GM21515 (cell line): Measurements from ENCODE around the gene PDPR.
"Not testable (repeated sequence)": the region's sequence is repeated elsewhere in the genome, so short reads cannot be mapped to it uniquely, and the experiment has no call there.

ENCODE experiments used
- ATAC-seq: cut with Tn5 transposase; IDR thresholded peaks from one replicate; pipeline ENCODE4 v1.9.1; 2021; ENCODE audit not compliant: unreplicated experiment

PDPR gene

GRCh38 chr16:70113982-70114826 is at the start of gene PDPR:
Gene PDPR, plus strand, starts transcription at chr16:70114332. Its CDS starts 6,161 bp downstream, at chr16:70120493.
- ATAC-seq: peak; percentile 88

DNA sequence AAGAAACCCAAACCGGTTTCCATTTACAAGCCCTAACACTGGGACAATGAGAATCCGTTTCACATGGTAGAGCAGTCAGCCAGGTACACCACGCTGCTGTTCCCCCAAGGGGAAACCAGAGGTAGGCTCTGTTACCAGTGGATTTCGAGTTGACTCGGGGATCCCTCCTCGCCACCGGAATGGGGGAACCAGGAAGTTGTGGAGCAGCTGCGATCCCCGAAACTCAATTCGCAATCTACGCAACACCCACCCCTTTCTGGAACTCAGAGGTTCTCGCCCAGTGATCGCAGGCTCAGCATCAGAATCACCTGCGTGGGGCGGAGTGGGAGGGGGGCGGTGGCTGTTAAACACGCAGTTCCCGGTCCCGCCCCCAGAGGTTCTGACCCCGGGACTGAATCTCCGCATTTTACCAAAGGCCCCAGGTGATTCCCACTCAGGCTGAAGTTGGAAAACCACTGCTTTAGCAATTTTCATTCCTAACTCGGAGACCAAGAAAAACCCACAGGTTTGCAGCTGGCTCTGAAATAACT is 49.2 kb upstream of the PDPR start:
- peak; percentile 27 for ATAC-seq

GRCh38 chr16:70065376-70065745 is 48.8 kb upstream of the PDPR start:
- peak; percentile 21 for ATAC-seq

- peak; percentile 92 for ATAC-seq
These were observed 48.1 kb upstream of the PDPR start for GRCh38 chr16:70065746-70066658.

DNA sequence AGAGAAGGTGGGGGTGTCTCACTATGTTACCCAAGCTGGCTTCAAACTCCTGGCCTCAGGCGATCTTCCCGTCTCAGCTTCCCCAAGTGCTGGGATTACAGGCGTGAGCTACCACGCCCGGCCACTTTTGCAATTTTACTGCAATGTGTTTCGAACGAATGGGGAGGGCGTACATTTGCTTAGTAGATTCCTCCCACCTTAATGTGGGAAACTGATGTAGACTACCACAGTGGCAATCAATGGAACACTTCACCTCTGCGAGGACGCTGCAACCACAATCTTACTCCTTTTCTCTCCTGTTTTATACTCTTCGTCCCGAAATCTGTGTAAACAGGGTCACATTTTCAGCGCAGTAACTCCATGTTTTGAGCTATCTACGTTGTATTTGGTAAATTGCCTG is 47.4 kb upstream of the PDPR start:
- not testable (repeated sequence) for ATAC-seq

- ATAC-seq: not testable (repeated sequence)
These were observed 35.1 kb upstream of the PDPR start for GRCh38 chr16:70079081-70079480.

GRCh38 chr16:70081219-70081618 is 32.9 kb upstream of the PDPR start:
- ATAC-seq: not testable (repeated sequence)

GRCh38 chr16:70083931-70084330 is 30.2 kb upstream of the PDPR start:
- ATAC-seq: not testable (repeated sequence)

- not testable (repeated sequence) for ATAC-seq
These were observed 26.0 kb upstream of the PDPR start for GRCh38 chr16:70088160-70088559.

DNA sequence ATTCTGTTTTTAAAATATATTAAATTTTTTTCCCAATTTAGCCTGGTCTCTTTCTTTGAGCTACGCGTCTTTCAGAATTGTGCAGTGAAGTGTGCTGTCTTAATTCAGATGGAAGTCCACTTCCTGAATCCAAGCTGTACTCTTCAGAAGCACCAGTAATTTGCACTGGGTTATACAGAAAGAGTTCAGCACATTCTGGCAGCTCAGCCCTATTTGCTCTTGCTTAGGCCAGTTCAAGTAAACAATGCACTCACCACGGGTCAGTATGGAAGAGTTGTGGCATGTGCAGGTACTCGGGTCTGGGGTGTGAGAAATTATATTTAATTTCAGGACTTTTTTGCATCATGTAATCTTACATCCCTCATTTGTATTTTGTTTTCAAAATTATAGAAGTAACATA is 25.3 kb upstream of the PDPR start:
- not testable (repeated sequence) for ATAC-seq

- not testable (repeated sequence) for ATAC-seq
These were observed 24.8 kb upstream of the PDPR start for GRCh38 chr16:70089289-70089688.

DNA sequence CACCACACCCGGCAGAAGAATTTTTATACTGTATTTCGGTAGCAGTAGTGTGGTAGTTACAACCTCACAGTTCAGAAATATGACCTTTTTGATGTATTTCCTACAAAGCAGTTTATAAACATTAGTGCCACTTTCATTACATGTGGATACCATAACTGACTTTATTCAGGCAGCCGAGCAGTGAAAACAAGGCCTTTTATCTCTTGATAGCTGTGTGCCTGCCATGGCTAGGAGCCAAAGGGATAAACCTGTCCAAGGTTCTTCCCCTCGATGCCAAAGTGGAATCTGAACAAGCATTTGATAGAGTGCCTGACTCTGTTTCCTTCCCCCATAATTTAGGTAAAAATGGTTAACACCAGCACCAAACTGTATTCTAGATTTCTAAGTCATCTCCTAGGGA is 23.0 kb upstream of the PDPR start:
- not testable (repeated sequence) for ATAC-seq

DNA sequence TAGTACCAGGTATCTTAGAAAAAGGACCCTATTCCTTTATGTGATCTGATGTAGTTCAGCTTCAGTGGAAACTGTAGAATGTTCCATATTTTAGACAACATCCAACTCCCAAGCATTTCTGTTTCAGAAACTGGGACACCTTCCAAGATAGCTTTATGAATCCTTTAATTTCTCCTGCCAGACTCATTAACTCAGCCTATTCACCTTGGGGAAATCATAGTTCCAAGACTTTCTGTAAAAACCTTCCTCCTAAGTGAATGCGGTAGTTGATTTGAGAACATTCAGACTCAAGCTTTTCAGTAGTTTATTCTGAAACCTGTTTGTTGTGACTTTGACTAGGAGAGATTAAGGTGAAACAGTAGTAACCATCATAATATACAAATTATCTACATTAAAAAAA is 20.0 kb upstream of the PDPR start:
- not testable (repeated sequence) for ATAC-seq

- ATAC-seq: not testable (repeated sequence)
These were observed 4.4 kb upstream of the PDPR start for GRCh38 chr16:70109583-70110279.

DNA sequence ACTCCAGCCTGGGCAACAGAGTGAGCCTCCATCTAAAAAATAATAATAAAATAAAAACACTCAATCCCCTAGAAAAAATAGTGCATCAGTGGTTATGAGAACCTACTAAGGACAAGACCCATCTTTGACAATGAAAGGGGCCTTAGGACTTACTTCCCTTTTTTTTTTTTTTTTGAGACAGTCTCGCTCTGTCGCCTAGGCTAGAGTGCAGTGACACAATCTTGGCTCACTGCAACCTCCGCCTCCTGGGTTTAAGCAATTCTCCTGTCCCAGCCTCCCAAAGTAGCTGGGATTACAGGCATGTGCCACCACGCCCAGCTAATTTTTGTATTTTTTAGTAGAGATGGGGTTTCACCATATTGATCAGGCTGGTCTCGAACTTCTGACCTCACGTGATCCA is 2.0 kb upstream of the PDPR start:
- not testable (repeated sequence) for ATAC-seq

- peak; percentile 29 for ATAC-seq
These were observed 542 bp upstream of the PDPR start for GRCh38 chr16:70113599-70113981.

DNA sequence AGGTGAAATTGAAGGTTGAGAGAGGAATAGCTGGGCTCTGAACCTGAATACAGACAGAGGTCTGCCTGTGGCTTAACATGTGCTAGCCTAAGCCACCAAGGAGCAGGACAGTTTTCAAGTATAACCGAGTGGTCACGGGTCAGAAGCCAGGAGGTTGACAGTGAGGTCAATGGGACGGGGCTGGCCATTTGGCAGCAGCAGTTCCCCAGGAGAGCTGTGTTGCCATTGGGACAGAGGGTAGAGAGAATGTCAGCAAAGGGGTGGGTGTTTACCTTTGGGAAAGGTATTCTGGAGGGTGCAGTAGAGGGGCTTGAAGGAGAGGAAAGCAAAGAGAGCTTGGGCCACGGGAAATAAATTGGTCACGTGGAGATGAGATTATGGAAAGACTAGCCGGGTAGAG is 4.2 kb downstream of the PDPR start:
- not testable (repeated sequence) for ATAC-seq

DNA sequence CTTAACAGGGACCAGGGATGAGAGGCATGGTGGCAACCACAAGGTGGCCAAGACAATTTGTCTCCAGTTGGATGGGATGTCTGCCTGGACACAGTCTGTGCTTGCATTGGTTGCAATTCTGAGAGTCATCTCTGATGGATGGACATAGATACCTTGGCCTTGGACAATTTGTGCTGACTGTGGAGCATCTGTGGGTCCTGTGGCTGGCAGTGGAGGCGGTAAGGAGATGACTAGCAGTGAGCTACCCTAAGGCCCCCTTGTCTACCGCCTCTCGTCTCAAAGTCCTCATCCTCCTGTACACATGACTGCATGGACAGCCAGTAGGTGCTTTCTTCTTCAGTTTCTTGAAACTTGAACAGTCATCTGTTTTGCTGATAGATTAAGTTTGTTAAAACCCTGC is 4.6 kb downstream of the PDPR start:
- ATAC-seq: not testable (repeated sequence)

- not testable (repeated sequence) for ATAC-seq
These were observed 6.3 kb downstream of the PDPR start for GRCh38 chr16:70120398-70120797.

GRCh38 chr16:70123822-70124221 is 9.7 kb downstream of the PDPR start:
- ATAC-seq: not testable (repeated sequence)

- not testable (repeated sequence) for ATAC-seq
These were observed 12.1 kb downstream of the PDPR start for GRCh38 chr16:70126226-70126625.
